ENCODE results near the gene RELN. TPM values are rescaled to one million over a fixed set of nuclear protein-coding genes. Genes with fewer than 3 reads are reported as not detected.
A peak's percentile ranks its signal among the peaks of the same experiment; 100 is the strongest.

RELN gene
- total and polyA plus RNA-seq, 2 donors (not counting 1 experiment from before 2014, with no cell fraction given), result not detected

- ATAC-seq (ENCODE audit: low read depth) (no peak), DNase-seq (no peak)
- no peaks in the 10 kb centered on the region for H4K20me1 ChIP-seq (ENCODE audit: control insufficient read depth, insufficient read depth, low read length, poor library complexity, severe bottlenecking)
- Mint-ChIP-seq H3K4me3 (no peak overlapping the region), H3K27ac (no peak overlapping the region), H3K9me3 (ENCODE audit: insufficient read depth) (peaks cover 6% of the 10 kb centered on the region), H3K4me1 (peaks cover 11% of the 10 kb centered on the region), H3K27me3 (peaks cover 17% of the 10 kb centered on the region)
- no peak overlapping the region for H2AFZ ChIP-seq (ENCODE audit: insufficient read depth, low read depth, low read length, poor library complexity, severe bottlenecking)
- POLR2A ChIA-PET, result no interaction called here
- H3K9ac ChIP-seq (ENCODE audit: low read length), result no peak overlapping the region
- peak overlapping the region; percentile 27 for H3K4me2 ChIP-seq (replicated peaks; ENCODE audit: low read depth, low read length, poor library complexity, severe bottlenecking)
- WGBS (ENCODE audit: insufficient coverage), result 0% methylated on average over 1 of the region's 1 CpG
- peaks cover 7% of the 10 kb centered on the region in 2 donors for H3K4me1 ChIP-seq (ENCODE audit: control insufficient read depth in 2 of 2, insufficient read depth in 2 of 2, low read length in 2 of 2)
- peaks cover 0 to 15% (median 4%) of the 10 kb centered on the region in 4 experiments for H3K27me3 ChIP-seq (replicated peaks in 1 of 4; ENCODE audit: control extremely low read depth in 1 of 4, control insufficient read depth in 3 of 4, insufficient read depth in 4 of 4, low read length in 3 of 4)
- CTCF ChIA-PET, result no interaction called here
- no peak overlapping the region for H3K27ac ChIP-seq (ENCODE audit: low read length in 2 of 2)
- no peaks in the 10 kb centered on the region for H3K36me3 ChIP-seq (replicated peaks in 1 of 2; ENCODE audit: control extremely low read depth in 1 of 2, control insufficient read depth in 1 of 2, extremely low read depth in 1 of 2, insufficient read depth in 2 of 2, low read length in 1 of 2)
- TF ChIP-seq CTCF (IDR thresholded peaks at IDR 0.05), result no peak
- no peak for TF ChIP-seq EZH2 (IDR thresholded peaks at IDR 0.05; ENCODE audit: borderline replicate concordance, insufficient read depth, low read depth, low read length, poor library complexity, severe bottlenecking)
- no peak overlapping the region for H3K4me3 ChIP-seq (ENCODE audit: control extremely low read depth in 1 of 5, extremely low read depth in 1 of 5, insufficient read depth in 1 of 5, low read depth in 2 of 5, low read length in 4 of 5)
- peaks cover 0 to 4% (median 0%) of the 10 kb centered on the region in 3 donors for H3K9me3 ChIP-seq (ENCODE audit: control extremely low read depth in 1 of 3, control insufficient read depth in 2 of 3, insufficient read depth in 1 of 3, low read length in 2 of 3)
- no peaks in the 10 kb centered on the region for H3K79me2 ChIP-seq (ENCODE audit: control insufficient read depth, insufficient read depth, low read length)
- intact Hi-C loops (cut with micrococcal nuclease), result no loop called here
Measured at GRCh38 chr7:103432712-103433111, 556.7 kb downstream of the RELN start.

- no peak for TF ChIP-seq CTCF (IDR thresholded peaks at IDR 0.05)
- TF ChIP-seq EZH2 (IDR thresholded peaks at IDR 0.05; ENCODE audit: borderline replicate concordance, insufficient read depth, low read depth, low read length, poor library complexity, severe bottlenecking), result no peak
- no CpG with 5 or more reads among the region's 1 CpG for WGBS (ENCODE audit: insufficient coverage)
Measured at GRCh38 chr7:103425177-103425576, 564.3 kb downstream of the RELN start.

More at GRCh38 chr7:103425177-103425576, 564.3 kb downstream of the RELN start:
- ChIA-PET POLR2A (no interaction called here), CTCF (no interaction called here)
- Mint-ChIP-seq H3K27me3 (peaks cover 18% of the 10 kb centered on the region), H3K4me3 (no peak overlapping the region), H3K27ac (no peak overlapping the region), H3K4me1 (no peaks in the 10 kb centered on the region), H3K9me3 (ENCODE audit: insufficient read depth) (no peaks in the 10 kb centered on the region)
- no peak overlapping the region for H3K9ac ChIP-seq (ENCODE audit: low read length)
- H3K27ac ChIP-seq (ENCODE audit: low read length in 2 of 2), result no peak overlapping the region
- H2AFZ ChIP-seq (ENCODE audit: insufficient read depth, low read depth, low read length, poor library complexity, severe bottlenecking), result no peak overlapping the region
- no peak for ATAC-seq (ENCODE audit: low read depth)
- H4K20me1 ChIP-seq (ENCODE audit: control insufficient read depth, insufficient read depth, low read length, poor library complexity, severe bottlenecking), result no peaks in the 10 kb centered on the region
- peaks cover 0 to 4% (median 2%) of the 10 kb centered on the region in 4 experiments for H3K27me3 ChIP-seq (replicated peaks in 1 of 4; ENCODE audit: control extremely low read depth in 1 of 4, control insufficient read depth in 3 of 4, insufficient read depth in 4 of 4, low read length in 3 of 4)
- intact Hi-C loops (cut with micrococcal nuclease), result no loop called here
- no peaks in the 10 kb centered on the region for H3K79me2 ChIP-seq (ENCODE audit: control insufficient read depth, insufficient read depth, low read length)
- no peak for DNase-seq
- no peaks in the 10 kb centered on the region for H3K4me1 ChIP-seq (ENCODE audit: control insufficient read depth in 2 of 2, insufficient read depth in 2 of 2, low read length in 2 of 2)
- H3K4me2 ChIP-seq (replicated peaks; ENCODE audit: low read depth, low read length, poor library complexity, severe bottlenecking), result no peak overlapping the region
- no peak overlapping the region for H3K4me3 ChIP-seq (ENCODE audit: control extremely low read depth in 1 of 5, extremely low read depth in 1 of 5, insufficient read depth in 1 of 5, low read depth in 2 of 5, low read length in 4 of 5)
- H3K36me3 ChIP-seq (replicated peaks in 1 of 2; ENCODE audit: control extremely low read depth in 1 of 2, control insufficient read depth in 1 of 2, extremely low read depth in 1 of 2, insufficient read depth in 2 of 2, low read length in 1 of 2), result no peaks in the 10 kb centered on the region
- H3K9me3 ChIP-seq (ENCODE audit: control extremely low read depth in 1 of 3, control insufficient read depth in 2 of 3, insufficient read depth in 1 of 3, low read length in 2 of 3), result no peaks in the 10 kb centered on the region

Measured in B cell (primary cell).